Activated T-cell treated with anti-CD3 and anti-CD28 coated beads for 4 hours (primary cell): Measurements from ENCODE around the gene RORC.

Experiments used
- DNase-seq: peaks from one replicate; pipeline ENCODE4 v3.0.0-alpha.2; 2020

RORC gene

DNA sequence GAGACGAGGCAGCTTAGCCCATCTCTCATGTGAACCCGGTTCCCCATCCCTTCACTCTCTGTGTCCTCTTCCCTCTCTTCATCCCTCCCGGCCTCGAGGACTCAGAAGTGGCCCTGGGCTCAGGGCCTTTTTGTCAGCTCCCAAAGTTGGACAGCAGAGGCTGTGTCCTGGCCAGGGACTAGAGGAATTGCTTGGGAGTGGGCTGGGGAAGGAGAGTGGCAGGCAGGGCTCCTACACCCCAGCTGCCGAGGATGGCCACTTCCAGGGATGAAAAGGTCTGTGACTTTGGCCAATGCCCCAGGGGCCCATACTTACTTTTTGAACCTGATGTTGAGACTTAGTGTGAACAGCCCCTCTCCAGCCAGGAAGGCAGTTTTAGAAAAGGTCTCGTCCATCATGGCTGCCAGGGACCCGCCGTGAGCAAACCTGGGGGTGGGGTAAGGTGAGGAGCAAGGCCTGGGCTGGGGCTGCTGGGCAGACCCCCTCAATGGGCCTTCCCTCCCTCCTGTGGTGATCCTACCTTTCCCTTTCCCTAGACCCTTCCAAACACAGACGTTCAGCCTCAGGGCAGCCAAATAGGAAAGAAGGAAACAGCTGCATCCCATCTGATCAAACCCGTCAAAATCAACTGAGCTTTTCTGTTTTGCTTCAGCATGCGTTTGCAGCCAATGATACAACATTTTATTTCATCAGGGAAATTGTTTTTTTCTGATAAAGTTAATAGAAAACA lies 16.4 kb upstream of the RORC start:
- no peak for DNase-seq

DNA sequence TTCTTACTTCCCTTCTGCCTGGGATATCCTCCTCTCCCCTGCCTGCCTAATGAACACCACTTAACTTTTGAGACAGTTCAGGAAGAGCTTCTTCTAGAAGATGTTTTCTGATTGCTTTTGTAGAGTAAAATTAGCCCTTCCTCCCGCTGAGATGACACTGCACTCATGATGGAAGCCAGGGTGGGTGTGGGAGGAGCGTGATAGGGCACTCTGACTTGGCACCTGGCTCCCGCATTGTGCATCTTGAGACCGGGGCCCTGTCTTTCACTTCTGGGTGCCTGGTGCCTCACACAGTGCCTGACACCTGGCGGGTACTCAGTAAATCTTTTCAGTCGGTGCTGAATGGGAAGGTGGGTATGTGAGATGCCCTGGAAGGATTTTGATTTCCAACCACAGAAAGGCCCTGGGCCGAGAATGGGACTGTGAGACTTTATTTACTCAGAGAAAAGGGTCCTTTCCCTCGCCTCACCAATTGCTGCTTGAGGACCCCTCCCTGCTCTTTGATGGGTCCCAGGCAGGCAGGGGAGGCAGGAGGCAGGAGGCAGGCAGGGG lies 15.2 kb upstream of the RORC start:
- no peak for DNase-seq

DNA sequence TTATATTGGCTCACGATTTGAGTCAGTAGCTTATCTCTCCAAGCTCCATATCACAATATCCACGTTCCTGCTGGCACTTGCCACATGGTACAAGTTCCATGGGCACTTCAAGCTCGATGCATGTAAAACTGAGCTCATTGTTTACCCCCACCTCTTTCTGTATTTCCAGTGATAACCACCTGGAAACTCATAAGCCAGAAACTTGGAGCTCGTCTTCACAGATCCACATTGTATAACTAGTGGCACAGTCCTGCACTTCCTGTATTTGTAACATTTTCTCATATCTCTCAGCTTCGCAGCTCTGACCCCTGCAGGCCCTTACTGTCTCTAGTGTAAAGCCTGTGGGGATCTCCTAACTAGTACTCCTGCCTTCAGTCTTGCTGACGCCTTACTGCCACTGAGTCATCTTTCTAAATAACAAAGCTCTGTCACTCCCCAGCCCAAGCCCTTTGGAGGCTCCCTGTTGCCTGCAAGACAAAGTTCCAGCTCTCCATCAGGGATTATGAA lies 14.5 kb upstream of the RORC start:
- DNase-seq, result no peak

DNA sequence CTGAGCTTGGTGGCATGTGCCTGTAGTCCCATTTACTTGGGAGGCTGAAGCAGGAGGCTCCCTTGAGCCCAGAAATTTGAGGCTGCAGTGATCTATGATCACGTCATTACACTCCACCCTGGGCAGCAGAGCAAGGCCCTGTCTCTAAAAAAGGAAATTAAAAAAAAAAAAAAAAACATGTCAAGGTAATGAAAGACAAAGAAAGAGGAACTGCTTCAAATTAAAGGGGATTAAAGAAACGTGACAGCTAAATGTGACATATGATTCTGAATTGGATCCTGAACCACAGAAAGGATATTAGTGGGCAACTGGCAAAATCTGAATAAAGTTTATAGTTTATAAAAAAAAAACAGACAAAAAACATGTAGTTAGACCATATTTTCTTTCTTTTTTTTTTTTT lies 11.8 kb upstream of the RORC start:
- no peak for DNase-seq

DNA sequence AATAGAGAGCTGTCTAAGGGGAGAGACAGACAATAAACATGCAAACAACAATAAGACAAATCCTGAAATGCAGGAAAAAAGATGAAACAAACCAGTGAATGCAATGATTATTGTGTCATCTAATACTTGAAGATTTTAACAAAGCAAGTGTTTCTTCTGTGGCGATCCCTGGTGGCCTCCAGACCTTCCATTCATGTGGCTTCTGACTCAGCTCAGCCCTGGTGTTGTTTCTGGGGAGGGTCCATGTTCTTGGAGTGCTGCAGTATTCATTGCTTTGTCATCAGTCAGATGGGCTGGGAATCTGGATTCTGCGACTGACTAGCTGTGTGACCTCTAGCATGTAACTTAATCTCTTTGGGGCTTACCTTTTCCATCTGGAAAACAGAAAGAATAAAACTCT lies 9.5 kb upstream of the RORC start:
- DNase-seq, result no peak

DNA sequence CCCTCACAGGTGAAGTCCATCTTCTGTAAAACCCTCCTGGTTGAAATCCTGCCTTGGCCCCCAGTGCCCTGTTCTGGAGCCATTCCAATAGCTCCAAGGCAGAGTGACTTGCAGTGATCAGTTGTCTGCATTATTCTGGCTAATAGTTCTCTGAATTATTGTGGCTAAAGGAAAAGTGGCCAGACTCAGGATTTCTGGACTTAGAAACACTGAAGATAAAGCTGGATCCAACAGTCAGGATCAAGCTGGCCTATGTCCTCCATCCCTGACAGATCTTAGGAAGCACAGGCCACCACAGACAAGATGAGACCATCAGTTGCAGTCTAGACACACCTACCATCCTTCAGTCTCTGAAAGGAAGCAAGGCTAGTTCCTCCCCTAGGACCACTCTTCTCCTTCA lies 8.8 kb upstream of the RORC start:
- DNase-seq, result no peak

DNA sequence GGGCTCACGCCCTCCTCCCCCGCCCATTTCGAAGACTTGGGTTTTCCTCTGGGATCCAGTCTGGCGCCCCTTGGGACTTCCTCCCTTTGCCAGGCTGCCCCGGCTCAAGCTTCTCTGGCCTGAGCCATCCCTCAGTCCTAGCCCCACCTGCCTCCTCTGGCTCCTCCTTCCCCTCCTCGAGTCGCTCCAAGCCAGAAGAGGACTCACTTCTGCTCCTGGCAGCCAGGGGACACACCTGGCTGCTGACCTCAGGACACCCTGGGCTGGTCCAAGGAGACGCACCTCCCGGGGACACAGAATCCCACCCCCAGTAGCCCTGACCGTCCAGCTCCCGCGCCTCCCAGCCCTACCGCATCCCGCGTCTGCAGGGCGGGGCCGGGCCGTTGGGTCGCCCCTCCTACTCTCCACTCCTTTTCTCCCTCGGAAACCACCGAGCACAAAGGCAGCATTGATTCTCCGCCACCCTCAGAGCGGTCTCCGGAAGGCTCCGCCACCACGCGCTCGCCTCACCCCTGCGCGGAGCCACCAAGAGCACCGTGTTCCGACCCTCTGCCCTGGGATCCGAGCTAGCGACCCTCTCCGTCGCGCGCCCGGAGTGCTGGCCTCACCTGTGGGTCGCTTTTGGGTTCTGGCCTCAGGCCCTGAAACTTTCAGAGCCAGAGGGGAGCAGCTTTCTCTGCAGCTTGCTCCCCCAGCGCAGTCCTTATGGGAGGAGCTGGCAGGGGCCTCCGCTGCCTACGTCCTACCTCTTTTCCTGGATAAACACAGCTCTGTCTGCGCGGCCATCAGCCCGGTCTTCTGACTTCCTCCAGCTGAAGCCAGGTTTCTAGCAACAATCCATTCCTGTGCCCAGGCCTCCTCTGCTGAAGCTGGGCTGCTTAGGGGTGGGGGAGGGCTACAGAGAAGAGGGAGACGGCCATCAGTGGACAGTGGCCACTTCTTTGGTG lies 8.1 kb upstream of the RORC start, which contains the start of gene C2CD4D:
Gene C2CD4D, minus strand, starts transcription at position 364 of the 947 bp plus-strand sequence. CDS start 831 bp downstream, outside the sequence.
- DNase-seq, result peak; percentile 52

DNA sequence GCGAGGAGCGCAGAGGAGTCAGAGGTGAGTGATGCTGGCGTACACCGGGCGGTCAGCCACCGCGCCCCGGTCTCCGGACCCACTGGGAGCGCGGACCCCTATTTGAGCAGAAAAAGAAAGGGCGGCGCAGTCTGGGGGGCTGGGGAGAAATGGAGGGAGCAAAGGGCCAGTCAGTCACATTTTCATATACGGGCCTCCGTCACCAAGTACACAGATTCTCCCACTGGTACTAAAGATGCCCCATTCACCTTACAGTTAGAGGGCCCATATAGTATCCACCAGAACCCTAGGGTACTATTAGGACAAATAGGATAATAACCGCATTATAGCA lies 7.4 kb upstream of the RORC start:
- DNase-seq, result no peak

DNA sequence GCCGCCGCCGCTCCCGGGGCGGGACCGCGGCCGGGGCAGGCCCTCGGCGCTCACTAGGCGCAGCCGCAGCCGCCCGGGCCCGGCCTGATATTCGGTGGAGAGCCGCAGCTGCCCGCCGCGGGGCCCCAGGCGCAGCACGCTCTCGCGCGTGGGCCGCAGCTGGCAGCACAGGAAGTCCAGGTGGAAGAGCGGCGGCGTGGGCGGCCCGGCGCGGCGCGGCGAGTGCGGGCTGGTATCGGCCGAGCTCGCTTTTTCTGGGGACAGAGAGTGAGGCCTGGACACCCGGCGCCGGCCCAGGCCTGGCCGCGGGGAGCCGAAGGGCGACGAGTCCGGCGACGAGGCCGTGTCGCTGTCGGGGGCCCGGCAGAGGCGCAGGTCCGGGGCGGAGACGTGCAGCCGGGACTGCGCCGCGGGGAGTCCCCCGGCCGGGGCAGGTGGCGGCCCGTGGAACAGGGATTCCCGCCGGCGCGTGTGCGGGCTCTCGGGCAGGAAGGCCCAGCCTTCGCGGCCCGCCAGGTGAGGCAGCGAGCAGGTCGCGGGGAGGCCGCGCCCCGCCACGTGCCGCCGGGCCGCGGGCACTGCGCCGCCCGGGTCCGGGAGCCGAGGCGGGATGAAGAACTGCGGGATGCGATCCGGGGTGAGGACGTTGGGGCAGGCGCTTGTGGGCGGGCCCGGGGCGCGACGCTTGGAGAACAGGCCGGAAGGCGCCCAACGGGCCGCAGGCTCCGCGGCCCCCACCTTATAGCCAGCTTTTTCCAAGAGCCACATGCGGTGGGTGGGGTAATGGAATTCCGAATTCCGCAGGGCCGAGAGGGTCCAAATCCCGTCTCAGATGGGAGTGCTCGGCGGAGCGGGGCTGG lies 6.8 kb upstream of the RORC start:
- no peak for DNase-seq

DNA sequence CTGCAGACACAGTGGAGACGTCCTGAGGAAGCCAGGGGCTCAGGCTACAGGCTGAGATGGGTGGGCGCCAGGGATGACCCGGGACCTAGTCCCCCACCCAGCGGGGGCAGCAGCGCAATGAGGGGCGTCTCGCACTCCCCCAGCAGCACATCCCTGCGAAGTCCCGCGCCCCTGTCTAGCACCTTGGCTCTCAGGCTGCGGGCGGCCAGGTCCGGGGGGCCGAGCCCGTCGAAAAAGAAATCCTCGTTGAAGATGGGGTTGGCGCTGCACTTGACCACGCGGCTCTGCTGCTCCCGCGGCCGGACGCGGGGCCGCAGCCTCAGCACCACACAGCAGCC lies 6.3 kb upstream of the RORC start:
- no peak for DNase-seq

DNA sequence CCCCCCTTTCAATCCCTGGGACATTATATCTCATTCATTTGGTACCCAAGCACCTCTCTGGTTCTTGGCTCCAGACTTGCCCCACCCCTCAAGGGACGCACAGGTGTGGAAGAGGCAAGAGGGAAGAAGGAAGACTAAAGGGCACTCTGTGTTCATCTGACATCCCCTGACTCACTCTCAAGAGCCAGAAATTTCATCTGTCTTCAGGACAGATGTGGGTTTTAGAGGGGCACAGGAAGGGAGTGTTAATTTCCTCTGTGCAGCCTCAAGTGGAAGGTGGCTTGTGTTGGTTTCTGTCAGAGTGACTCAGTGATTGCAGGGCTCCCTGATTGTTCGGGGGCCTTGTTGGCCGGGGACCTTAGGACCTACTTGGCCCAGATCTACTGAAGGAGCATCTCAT lies 5.6 kb upstream of the RORC start:
- no peak for DNase-seq

DNA sequence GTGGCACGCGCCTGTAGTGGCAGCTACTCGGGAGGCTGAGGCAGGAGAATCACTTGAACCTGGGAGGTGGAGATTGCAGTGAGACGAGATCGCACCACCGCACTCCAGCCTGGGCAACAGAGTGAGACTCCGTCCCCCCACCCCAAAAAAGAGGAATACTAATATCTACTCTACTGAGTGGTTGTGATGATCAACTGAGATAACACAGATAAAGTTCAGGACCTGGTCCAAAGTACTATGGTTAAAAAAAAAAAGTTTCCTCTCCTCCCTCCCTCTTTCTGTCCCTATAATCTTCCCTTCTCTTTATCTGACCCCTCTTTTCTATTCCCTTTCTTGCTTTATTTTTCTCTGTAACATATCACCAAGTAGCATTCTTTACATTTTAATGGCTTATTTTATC lies 4.0 kb upstream of the RORC start:
- DNase-seq, result no peak

DNA sequence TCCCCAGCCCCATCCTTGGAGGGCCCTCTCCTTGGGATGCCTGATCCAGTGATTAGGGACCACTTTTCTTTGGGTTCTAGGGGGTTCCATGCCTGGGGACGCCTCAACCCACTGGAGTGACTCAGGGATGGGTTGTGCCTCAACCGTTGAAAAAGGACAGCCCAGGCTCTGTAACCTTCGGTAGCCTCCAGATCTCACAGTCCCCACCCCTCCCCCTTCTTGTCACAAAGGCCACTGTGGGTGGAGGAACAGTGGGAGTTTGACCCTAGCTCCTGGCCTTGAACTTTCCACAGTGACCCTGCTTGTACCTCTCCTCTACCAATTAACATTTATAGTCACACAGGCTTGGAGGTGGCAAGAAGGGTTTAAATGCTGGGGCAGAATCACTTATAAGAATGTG lies 2.6 kb upstream of the RORC start:
- no peak for DNase-seq

DNA sequence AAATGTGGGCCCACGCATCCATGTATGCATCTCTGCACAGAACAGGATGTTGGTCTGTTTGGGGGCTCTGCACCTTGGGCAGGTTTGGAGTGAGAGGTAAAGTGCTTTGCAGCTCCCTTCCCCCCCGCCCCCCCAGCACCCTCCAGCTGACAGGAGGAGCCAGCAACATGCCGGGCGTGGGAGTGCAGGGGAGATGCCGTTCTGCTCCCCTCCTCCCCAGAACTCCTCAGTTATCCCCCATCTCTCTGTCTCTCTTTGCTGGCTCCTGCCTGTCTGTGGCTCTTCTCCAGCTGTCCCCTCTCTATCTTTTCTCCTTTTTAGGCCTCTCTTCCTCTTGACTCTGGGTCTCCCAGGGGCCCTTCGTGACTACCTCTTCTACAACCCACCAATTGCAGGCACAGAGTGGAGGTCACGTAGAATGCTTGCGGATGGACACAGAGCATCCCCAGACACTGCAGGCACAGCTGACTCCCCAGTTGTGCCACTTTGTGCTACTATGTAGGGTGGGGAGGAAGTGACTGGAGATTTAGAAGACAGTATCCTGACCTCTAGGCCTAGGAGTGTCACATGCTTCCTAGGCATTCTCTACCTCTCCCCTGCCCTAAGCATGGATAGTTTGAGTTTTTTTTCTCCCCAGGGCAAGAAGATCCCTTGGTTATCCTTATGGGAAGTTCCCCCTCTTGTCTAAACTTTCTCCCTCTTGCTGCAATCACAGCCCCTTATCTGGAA lies 1.7 kb upstream of the RORC start:
- DNase-seq, result no peak

DNA sequence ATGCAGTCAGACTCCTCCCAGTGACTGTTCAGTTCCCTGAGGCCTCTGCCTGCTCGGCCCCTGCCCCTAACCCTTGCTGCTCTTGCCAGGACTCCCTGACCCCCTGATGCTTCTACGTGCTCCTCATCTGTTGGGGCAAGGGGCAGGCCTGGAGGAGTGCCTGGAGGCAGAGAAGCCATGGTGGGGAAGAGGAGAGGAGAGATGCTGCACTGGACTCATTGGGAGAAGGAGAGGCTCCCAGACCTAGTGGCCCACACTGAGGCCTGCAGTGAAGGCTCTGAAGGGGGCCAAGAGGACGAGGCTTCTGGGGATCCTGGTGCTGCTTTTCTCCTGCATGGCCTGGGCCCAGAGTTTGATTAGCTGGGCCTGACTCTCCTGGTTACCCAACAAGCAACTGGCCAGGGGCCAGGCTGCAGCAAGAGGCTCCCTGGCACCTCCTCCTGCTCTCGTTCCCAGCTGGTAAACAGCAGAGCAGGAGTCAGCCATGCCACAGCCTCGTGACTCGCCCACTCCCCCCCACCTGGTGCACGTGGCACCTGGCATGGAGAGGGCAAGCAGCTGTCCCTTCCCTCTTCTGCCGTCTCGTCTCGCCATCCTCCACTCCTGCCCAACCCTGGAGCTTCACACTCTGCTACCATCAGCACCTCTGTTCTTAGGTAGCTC lies 847 bp upstream of the RORC start:
- no peak for DNase-seq

DNA sequence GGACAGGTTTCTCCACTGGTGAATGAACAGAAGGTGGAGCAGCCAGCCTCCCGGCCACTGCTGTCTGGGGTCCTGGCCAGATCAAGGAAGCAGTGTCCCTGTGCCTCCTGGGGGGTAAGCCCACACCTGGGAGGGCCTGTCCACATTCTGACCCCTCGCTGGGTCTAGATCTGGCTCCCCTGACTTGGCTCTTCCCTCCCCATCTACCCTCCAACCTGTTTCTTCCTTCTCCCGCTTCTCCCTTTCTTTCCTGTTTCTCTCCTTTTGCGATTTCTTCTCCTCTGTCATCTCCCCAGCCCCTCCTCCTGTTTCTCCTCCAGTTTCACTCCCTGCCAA lies 378 bp downstream of the RORC start:
- no peak for DNase-seq

DNA sequence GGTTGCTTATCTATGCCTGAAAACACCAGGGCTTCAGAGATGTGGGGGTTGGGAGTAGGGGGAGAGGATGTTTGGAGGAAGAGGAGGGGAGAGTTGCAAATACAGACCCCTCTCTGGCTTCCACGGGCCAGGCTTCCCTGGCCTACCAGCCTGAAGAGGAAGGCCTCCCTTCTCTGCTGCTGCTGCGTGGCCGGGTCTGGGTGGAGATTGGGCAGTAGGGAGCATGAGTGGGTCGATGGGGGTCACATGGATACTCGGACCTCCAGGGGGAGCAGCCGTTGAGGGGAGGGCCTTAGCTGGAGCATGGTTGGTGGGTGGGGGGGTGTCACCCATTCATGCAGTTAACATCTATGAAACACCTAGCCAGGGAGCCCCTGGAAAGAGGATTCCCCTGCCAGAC lies 1.5 kb downstream of the RORC start:
- no peak for DNase-seq

DNA sequence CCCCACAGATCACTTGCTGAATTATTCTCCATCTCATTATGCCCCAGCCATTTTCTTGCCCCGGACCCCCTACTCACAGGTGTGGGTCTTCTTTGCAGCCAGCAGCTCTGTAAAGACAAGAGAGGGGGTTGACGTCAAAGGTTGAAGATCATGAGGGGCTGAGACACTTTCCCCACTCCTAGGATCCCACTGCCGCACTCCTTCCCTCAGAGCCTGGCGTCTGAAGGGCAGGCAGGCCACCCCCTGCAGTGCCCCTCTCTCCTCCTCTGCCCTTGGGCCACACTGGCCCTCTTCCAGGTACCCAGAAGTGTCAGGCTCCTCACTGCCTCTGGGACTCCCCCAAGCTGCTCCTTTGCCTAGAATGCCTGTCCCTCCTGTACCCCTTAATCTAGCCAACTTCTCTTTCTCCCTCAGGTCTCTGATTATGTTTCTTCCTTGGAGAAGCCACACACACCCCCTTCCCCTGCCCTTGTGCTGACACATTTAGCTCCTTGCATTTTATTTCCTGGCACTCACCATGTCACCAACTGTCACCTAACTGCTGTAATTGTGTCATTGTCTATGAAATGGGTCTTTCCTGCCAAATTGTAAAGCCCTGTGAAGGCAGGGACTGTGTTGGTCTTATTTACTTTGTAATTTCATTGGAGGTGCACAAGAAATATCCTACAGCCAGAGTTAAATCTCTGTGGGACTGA lies 2.1 kb downstream of the RORC start:
- DNase-seq, result no peak

DNA sequence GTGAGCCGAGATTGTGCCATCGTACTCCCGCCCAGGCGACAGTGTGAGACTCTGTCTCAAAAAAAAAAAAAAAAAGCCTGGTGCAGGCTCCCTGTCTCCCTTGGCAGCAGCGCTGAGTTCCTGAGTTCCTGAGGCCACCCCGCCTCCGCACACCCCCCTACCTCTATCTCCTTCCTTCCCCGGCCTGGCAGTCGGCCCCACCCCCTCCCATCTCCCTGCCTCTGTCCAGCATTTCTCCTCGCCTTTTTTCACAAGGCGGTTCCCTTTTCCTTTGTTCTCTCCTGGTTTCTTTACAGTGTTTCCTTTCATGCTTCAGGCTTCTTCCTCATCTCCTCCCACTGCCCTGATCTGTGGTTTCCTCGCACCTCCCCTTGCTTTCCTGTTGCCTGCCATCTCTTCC lies 2.7 kb downstream of the RORC start:
- DNase-seq, result no peak

DNA sequence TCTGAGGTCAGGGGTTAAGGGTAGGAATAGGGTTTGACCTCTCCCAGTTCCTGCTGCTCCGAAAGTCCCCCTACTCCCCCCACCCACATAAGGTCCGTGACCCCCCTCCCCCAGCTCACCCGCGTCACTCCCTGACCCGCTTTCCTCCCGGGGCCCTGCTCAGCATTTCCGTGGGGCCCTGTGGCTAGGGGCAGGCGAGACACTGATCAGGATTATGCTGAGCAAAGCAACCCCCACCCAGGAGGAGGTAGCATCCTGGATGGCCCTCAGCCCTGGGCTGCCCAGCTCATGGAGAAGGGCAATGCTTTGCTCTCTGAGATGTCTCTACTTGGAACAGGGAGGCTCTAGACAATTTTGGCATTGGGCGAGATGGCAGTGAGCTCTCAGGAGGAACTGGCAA lies 3.7 kb downstream of the RORC start:
- DNase-seq, result no peak
